HEK293 (cell line): ENCODE data around the gene IFI27L2.

ENCODE experiments used
- SP3 ChIP-seq: fragments of 450-650 bp; formaldehyde crosslinking; IDR thresholded peaks from 2 replicates; pipeline ENCODE4 v1.5.1; 2016; ENCODE audit warnings: missing biosample characterization, missing genetic modification characterization
- TCF7L2 ChIP-seq: IDR thresholded peaks from 2 replicates; pipeline ENCODE4 v1.6.1; 2011; ENCODE audit warnings: low read depth, mild to moderate bottlenecking, inconsistent platforms, low read length, moderate library complexity, borderline replicate concordance
- ZNF701 ChIP-seq: fragments of 450-650 bp; formaldehyde crosslinking; IDR thresholded peaks from 2 replicates; pipeline ENCODE4 v1.5.1; 2016; ENCODE audit warnings: missing biosample characterization, missing genetic modification characterization
- ZNF707 ChIP-seq: fragments of 450-650 bp; formaldehyde crosslinking; IDR thresholded peaks from 2 replicates; pipeline ENCODE4 v1.5.1; 2016; ENCODE audit warnings: missing biosample characterization, missing genetic modification characterization
- TF ChIP-seq, protein P1 (sequence below): fragments of 450-650 bp; formaldehyde crosslinking; IDR thresholded peaks from 2 replicates; pipeline ENCODE4 v1.5.1; 2016; ENCODE audit warnings: missing biosample characterization, missing genetic modification characterization, borderline replicate concordance
- TF ChIP-seq, protein P2 (sequence below): fragments of 450-650 bp; formaldehyde crosslinking; IDR thresholded peaks from 2 replicates; pipeline ENCODE4 v1.5.1; 2016; ENCODE audit warnings: missing biosample characterization, missing genetic modification characterization
- TF ChIP-seq, protein P3 (sequence below): fragments of 450-650 bp; formaldehyde crosslinking; IDR thresholded peaks from 2 replicates; pipeline ENCODE4 v1.5.1; 2016; ENCODE audit warnings: missing biosample characterization, missing genetic modification characterization, borderline replicate concordance
- TF ChIP-seq, protein P4 (sequence below): fragments of 450-650 bp; formaldehyde crosslinking; IDR thresholded peaks from 2 replicates; pipeline ENCODE4 v1.5.1; 2016; ENCODE audit warnings: missing biosample characterization, missing genetic modification characterization
- TF ChIP-seq, protein P5 (sequence below): sonication (generic); formaldehyde crosslinking; IDR thresholded peaks from 2 replicates; pipeline ENCODE4 v1.8.1; 2022; ENCODE audit warnings: mild to moderate bottlenecking, moderate library complexity, missing genetic modification reagents

DNA sequence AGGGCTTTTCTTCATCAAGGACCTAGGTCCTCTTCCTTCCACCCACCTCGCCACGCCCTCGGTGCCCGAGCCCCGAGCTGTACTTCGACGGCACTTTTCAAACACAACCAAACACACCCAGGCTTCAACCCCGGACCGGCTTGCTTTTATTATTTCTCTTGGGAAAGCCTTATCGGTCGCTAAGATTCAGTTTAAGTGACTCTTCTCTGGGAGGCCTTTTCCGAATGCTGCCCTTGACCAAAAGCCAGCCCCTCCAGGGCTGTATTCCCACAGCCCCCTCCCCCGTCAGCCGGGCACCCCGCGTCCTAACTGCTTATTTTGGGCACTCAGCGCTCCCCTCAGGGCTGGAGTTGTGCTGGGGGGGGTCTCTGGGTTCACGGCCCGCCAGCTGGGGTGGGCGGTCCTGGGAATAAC is 44.1 kb upstream of the IFI27L2 start:
- TF ChIP-seq, protein P1, sequence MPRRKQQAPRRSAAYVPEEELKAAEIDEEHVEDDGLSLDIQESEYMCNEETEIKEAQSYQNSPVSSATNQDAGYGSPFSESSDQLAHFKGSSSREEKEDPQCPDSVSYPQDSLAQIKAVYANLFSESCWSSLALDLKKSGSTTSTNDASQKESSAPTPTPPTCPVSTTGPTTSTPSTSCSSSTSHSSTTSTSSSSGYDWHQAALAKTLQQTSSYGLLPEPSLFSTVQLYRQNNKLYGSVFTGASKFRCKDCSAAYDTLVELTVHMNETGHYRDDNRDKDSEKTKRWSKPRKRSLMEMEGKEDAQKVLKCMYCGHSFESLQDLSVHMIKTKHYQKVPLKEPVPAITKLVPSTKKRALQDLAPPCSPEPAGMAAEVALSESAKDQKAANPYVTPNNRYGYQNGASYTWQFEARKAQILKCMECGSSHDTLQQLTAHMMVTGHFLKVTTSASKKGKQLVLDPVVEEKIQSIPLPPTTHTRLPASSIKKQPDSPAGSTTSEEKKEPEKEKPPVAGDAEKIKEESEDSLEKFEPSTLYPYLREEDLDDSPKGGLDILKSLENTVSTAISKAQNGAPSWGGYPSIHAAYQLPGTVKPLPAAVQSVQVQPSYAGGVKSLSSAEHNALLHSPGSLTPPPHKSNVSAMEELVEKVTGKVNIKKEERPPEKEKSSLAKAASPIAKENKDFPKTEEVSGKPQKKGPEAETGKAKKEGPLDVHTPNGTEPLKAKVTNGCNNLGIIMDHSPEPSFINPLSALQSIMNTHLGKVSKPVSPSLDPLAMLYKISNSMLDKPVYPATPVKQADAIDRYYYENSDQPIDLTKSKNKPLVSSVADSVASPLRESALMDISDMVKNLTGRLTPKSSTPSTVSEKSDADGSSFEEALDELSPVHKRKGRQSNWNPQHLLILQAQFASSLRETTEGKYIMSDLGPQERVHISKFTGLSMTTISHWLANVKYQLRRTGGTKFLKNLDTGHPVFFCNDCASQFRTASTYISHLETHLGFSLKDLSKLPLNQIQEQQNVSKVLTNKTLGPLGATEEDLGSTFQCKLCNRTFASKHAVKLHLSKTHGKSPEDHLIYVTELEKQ: no peak
- TF ChIP-seq, protein P2, sequence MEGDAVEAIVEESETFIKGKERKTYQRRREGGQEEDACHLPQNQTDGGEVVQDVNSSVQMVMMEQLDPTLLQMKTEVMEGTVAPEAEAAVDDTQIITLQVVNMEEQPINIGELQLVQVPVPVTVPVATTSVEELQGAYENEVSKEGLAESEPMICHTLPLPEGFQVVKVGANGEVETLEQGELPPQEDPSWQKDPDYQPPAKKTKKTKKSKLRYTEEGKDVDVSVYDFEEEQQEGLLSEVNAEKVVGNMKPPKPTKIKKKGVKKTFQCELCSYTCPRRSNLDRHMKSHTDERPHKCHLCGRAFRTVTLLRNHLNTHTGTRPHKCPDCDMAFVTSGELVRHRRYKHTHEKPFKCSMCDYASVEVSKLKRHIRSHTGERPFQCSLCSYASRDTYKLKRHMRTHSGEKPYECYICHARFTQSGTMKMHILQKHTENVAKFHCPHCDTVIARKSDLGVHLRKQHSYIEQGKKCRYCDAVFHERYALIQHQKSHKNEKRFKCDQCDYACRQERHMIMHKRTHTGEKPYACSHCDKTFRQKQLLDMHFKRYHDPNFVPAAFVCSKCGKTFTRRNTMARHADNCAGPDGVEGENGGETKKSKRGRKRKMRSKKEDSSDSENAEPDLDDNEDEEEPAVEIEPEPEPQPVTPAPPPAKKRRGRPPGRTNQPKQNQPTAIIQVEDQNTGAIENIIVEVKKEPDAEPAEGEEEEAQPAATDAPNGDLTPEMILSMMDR: no peak
- TF ChIP-seq, protein P3, sequence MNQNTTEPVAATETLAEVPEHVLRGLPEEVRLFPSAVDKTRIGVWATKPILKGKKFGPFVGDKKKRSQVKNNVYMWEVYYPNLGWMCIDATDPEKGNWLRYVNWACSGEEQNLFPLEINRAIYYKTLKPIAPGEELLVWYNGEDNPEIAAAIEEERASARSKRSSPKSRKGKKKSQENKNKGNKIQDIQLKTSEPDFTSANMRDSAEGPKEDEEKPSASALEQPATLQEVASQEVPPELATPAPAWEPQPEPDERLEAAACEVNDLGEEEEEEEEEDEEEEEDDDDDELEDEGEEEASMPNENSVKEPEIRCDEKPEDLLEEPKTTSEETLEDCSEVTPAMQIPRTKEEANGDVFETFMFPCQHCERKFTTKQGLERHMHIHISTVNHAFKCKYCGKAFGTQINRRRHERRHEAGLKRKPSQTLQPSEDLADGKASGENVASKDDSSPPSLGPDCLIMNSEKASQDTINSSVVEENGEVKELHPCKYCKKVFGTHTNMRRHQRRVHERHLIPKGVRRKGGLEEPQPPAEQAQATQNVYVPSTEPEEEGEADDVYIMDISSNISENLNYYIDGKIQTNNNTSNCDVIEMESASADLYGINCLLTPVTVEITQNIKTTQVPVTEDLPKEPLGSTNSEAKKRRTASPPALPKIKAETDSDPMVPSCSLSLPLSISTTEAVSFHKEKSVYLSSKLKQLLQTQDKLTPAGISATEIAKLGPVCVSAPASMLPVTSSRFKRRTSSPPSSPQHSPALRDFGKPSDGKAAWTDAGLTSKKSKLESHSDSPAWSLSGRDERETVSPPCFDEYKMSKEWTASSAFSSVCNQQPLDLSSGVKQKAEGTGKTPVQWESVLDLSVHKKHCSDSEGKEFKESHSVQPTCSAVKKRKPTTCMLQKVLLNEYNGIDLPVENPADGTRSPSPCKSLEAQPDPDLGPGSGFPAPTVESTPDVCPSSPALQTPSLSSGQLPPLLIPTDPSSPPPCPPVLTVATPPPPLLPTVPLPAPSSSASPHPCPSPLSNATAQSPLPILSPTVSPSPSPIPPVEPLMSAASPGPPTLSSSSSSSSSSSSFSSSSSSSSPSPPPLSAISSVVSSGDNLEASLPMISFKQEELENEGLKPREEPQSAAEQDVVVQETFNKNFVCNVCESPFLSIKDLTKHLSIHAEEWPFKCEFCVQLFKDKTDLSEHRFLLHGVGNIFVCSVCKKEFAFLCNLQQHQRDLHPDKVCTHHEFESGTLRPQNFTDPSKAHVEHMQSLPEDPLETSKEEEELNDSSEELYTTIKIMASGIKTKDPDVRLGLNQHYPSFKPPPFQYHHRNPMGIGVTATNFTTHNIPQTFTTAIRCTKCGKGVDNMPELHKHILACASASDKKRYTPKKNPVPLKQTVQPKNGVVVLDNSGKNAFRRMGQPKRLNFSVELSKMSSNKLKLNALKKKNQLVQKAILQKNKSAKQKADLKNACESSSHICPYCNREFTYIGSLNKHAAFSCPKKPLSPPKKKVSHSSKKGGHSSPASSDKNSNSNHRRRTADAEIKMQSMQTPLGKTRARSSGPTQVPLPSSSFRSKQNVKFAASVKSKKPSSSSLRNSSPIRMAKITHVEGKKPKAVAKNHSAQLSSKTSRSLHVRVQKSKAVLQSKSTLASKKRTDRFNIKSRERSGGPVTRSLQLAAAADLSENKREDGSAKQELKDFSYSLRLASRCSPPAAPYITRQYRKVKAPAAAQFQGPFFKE: no peak
- TF ChIP-seq, protein P4, sequence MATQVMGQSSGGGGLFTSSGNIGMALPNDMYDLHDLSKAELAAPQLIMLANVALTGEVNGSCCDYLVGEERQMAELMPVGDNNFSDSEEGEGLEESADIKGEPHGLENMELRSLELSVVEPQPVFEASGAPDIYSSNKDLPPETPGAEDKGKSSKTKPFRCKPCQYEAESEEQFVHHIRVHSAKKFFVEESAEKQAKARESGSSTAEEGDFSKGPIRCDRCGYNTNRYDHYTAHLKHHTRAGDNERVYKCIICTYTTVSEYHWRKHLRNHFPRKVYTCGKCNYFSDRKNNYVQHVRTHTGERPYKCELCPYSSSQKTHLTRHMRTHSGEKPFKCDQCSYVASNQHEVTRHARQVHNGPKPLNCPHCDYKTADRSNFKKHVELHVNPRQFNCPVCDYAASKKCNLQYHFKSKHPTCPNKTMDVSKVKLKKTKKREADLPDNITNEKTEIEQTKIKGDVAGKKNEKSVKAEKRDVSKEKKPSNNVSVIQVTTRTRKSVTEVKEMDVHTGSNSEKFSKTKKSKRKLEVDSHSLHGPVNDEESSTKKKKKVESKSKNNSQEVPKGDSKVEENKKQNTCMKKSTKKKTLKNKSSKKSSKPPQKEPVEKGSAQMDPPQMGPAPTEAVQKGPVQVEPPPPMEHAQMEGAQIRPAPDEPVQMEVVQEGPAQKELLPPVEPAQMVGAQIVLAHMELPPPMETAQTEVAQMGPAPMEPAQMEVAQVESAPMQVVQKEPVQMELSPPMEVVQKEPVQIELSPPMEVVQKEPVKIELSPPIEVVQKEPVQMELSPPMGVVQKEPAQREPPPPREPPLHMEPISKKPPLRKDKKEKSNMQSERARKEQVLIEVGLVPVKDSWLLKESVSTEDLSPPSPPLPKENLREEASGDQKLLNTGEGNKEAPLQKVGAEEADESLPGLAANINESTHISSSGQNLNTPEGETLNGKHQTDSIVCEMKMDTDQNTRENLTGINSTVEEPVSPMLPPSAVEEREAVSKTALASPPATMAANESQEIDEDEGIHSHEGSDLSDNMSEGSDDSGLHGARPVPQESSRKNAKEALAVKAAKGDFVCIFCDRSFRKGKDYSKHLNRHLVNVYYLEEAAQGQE (tag by site-specific recombination): no peak
- TF ChIP-seq TCF7L2: no peak
- TF ChIP-seq ZNF701 (tag by site-specific recombination): no peak
- TF ChIP-seq, protein P5, sequence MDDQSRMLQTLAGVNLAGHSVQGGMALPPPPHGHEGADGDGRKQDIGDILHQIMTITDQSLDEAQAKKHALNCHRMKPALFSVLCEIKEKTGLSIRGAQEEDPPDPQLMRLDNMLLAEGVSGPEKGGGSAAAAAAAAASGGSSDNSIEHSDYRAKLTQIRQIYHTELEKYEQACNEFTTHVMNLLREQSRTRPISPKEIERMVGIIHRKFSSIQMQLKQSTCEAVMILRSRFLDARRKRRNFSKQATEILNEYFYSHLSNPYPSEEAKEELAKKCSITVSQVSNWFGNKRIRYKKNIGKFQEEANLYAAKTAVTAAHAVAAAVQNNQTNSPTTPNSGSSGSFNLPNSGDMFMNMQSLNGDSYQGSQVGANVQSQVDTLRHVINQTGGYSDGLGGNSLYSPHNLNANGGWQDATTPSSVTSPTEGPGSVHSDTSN (CRISPR knock-in tag): no peak
- TF ChIP-seq ZNF707: no peak
- peak; percentile 48; the same call in 1 of the 2 replicates for TF ChIP-seq SP3 (tag by site-specific recombination)
